A673 (cell line): ENCODE results near the gene DPP10. TPM values are rescaled to one million over a fixed set of nuclear protein-coding genes. Genes with fewer than 3 reads are reported as not detected.

Source experiments
- BruUV-seq: library from RNA; stranded (reverse); fragments of 400-500 nt; replicated peaks from 2 replicates; lab custom pipeline; 2021; lab: Mats Ljungman, UMichigan
- CTCF ChIA-PET: fragments of 300-600 bp; sonication (Branson Sonifier 250); formaldehyde crosslinking; loops from one replicate; lab custom pipeline; 2022; ENCODE audit warnings: antibody characterized with exemption; lab: Charles Lee
- POLR2A ChIA-PET: fragments of 300-600 bp; sonication (Branson Sonifier 250); formaldehyde crosslinking; loops from one replicate; lab custom pipeline; 2022; ENCODE audit warnings: antibody characterized with exemption; ENCODE audit not compliant: low non-redundant PET; lab: Charles Lee
- DNase-seq: peaks from one replicate; pipeline ENCODE4 v3.0.0-alpha.2; 2015; ENCODE audit warnings: low spot score
- H3K27ac ChIP-seq: fragments of 200-600 bp; sonication (generic); 2 replicates; pipeline ENCODE4 v1.5.1; 2016; ENCODE audit warnings: mixed run types, low read depth, mild to moderate bottlenecking, mixed read lengths, antibody characterized with exemption, low read length; ENCODE audit not compliant: poor library complexity, severe bottlenecking
- H3K27me3 ChIP-seq: fragments of 200-600 bp; sonication (generic); replicated peaks from 2 replicates; pipeline ENCODE4 v1.6.1; 2017; ENCODE audit warnings: mixed run types, low read depth, mild to moderate bottlenecking, mixed read lengths, antibody characterized with exemption, low read length; ENCODE audit not compliant: insufficient read depth, poor library complexity
- H3K36me3 ChIP-seq: fragments of 200-600 bp; sonication (generic); 2 replicates; pipeline ENCODE4 v1.6.1; 2016; ENCODE audit warnings: mixed run types, mild to moderate bottlenecking, mixed read lengths, antibody characterized with exemption, low read length; ENCODE audit not compliant: insufficient read depth, poor library complexity, severe bottlenecking
- H3K4me1 ChIP-seq: fragments of 200-600 bp; sonication (generic); 2 replicates; pipeline ENCODE4 v1.6.1; 2017; ENCODE audit warnings: mixed run types, mild to moderate bottlenecking, mixed read lengths, antibody characterized with exemption, low read length; ENCODE audit not compliant: insufficient read depth, poor library complexity, severe bottlenecking
- H3K4me3 ChIP-seq: fragments of 200-600 bp; sonication (generic); 2 replicates; pipeline ENCODE4 v1.5.1; 2016; ENCODE audit warnings: low read depth, mixed run types, mild to moderate bottlenecking, mixed read lengths, low read length; ENCODE audit not compliant: poor library complexity, severe bottlenecking
- H3K9me3 ChIP-seq: fragments of 200-600 bp; sonication (generic); 2 replicates; pipeline ENCODE4 v1.6.1; 2016; ENCODE audit warnings: mixed run types, low read depth, mild to moderate bottlenecking, mixed read lengths, antibody characterized with exemption, low read length; ENCODE audit not compliant: poor library complexity, severe bottlenecking
- CTCF ChIP-seq: fragments of 300-800, 200-600 bp; sonication (generic); conservative IDR thresholded peaks from 2 replicates; pipeline ENCODE4 v1.5.1; 2017; ENCODE audit warnings: low read depth, mild to moderate bottlenecking, antibody characterized with exemption, low read length, moderate library complexity, mixed read lengths
- EZH2 ChIP-seq: fragments of 200-600 bp; sonication (generic); IDR thresholded peaks from 2 replicates; pipeline ENCODE4 v1.6.1; 2017; ENCODE audit warnings: borderline replicate concordance, low read depth, mild to moderate bottlenecking, mixed read lengths, antibody characterized with exemption, low read length; ENCODE audit not compliant: poor library complexity, severe bottlenecking
- intact Hi-C: fragments of 100-400 bp; cut with micrococcal nuclease; formaldehyde crosslinking; loops from one replicate; pipeline ENCODE4 v1.10.0; 2022; ENCODE audit not compliant: unreplicated experiment
- total RNA-seq: library from RNA; stranded (reverse); gene quantifications from 2 replicates; pipeline ENCODE4 v1.2.3, GENCODE V29; 2021

DPP10 gene
- total RNA-seq, 1 experiment from 2014 or later = not detected

GRCh38 chr2:115654362-115654761 lies 1211.9 kb downstream of the DPP10 start:
- TF ChIP-seq EZH2 (no peak), CTCF (no peak)
- DNase-seq = no peak
- CTCF ChIA-PET = no interaction called here
- Histone ChIP-seq H3K27ac (no peak overlapping the region), H3K4me3 (no peak overlapping the region), H3K36me3 (no peaks in the 10 kb centered on the region), H3K27me3 (no peaks in the 10 kb centered on the region), H3K4me1 (no peaks in the 10 kb centered on the region), H3K9me3 (no peaks in the 10 kb centered on the region)
- intact Hi-C loops = no loop called here
- POLR2A ChIA-PET = no interaction called here
- no TSS peak for BruUV-seq

DNA sequence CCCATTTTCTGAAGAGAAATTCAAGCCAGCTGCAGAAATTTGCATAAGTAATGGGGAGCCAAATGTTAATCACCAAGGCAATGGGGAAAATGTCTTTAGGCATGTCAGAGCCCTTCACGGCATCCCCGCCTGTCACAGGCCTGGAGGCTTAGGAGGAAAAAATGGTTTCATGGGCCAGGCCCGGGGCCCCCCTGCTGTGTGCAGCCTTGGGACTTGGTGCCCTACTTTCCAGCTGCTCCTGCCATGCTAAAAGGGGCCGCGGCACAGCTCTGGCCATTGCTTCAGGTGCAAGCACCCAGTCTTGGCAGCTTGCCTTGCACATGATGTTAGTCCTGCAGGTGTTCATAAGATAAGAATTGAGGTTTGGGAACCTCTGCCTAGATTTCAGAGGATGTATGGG lies 1235.7 kb downstream of the DPP10 start:
- no TSS peak for BruUV-seq
- no peak for DNase-seq
- Histone ChIP-seq H3K9me3 (peaks cover 43% of the 10 kb centered on the region), H3K27ac (no peak overlapping the region), H3K27me3 (no peaks in the 10 kb centered on the region), H3K36me3 (no peaks in the 10 kb centered on the region), H3K4me3 (no peak overlapping the region), H3K4me1 (no peaks in the 10 kb centered on the region)
- intact Hi-C loops = no loop called here
- TF ChIP-seq CTCF = no peak
- no peak for TF ChIP-seq EZH2
- CTCF ChIA-PET = no interaction called here
- POLR2A ChIA-PET = no interaction called here

GRCh38 chr2:115684345-115684744 lies 1241.9 kb downstream of the DPP10 start:
- no peak overlapping the region for H3K4me3 ChIP-seq
- ChIA-PET POLR2A (no interaction called here), CTCF (no interaction called here)
- no peaks in the 10 kb centered on the region for H3K36me3 ChIP-seq
- no peaks in the 10 kb centered on the region for H3K27me3 ChIP-seq
- BruUV-seq = no TSS peak
- H3K9me3 ChIP-seq = peaks cover 40% of the 10 kb centered on the region
- DNase-seq = no peak
- H3K4me1 ChIP-seq = no peaks in the 10 kb centered on the region
- H3K27ac ChIP-seq = no peak overlapping the region
- intact Hi-C loops = no loop called here
- TF ChIP-seq EZH2 (no peak), CTCF (no peak)
